ENCODE measurements around the gene TRABD2B. TPM values are rescaled to one million over a fixed set of nuclear protein-coding genes. Genes with fewer than 3 reads are reported as not detected.

Gene TRABD2B
- total and polyA plus RNA-seq, 12 donors = 0.33 to 3.3 (median 0.83) TPM

DNA sequence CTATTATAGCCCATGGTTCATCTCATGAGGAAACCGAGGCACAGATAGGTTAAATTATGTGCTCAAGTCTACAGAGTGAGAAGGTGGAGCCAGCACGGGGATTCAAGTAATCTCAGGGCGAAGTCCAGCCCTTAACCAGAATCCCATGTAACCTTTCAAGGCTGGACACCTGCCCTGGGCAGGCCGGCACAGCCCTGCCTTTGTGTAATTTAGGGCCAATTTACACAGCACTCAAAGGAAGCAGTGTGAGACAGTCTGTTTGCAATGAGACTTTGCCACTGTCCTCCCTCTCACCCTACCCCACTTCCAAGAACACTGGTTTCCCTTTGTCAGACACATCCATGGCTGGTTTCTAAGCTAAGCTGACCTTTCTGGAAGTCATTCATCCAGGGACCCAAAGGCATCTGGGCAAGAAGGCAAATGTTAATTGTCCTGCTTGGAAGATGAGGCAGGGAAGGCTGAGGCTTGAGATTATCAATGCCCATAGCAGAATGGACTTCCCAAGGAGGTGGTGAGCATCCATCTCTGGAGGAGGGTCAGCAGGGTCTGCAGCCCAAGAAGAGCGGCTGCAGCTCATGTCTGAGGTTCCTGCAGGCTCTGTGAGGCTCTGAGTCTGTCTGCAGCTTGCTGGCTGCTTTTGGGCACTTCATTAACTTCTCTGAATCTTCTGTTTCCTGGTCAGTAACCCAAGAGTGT, 159.2 kb downstream of the TRABD2B start:
- Histone ChIP-seq H3K36me3 (replicated peaks in 1 of 2) (no peaks in the 10 kb centered on the region), H3K27ac (no peak overlapping the region), H3K9me3 (replicated peaks in 1 of 3) (peaks cover 0 to 12% (median 0%) of the 10 kb centered on the region in 3 donors), H3K27me3 (no peaks in the 10 kb centered on the region), H3K4me3 (no peak overlapping the region), H3K4me1 (replicated peaks in 1 of 2) (no peaks in the 10 kb centered on the region)
- intact Hi-C loops (cut with DNase I) = no loop called here
- TF ChIP-seq POLR2A (IDR thresholded peaks at IDR 0.05) = no peak
- no peak for DNase-seq
- 79 to 96% (median 89%) methylated on average over 5 of the region's 5 CpGs for WGBS, 4 donors

DNA sequence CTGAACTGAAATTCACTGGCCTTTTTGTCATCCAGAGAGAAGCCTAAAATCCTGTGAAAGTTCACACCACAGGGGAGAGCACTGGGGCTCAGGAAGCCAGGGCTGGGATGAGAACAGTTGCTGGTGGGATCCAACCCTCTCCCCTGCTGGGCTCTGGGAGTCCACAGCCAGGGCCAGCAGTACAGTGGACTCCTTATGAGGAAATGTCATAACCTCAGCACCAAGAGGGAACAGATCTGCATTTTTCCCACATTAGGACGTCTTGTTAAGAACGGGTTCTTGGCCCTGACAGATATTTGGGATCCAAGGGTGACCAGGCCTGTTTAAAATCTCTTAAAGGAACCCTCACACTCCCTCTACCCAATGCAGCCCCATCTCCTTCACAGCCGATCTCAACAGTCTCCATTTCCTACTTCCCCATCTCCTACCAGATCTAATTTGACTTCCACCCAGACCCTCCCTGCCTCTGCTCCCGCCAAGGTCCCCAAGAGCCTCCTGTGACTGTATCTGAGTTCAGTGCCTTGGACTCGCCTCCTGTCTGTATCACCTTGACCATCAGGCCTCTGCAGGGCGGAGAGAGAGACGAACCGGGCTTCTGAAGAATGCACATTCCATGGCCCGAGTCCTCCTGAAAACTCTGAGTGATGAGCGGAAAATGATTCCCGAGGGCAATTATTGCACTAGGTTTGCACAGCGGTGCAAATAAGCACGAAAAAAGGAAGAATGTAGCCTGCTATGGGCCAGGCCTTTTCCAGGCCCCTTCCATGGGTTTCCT, 159.9 kb downstream of the TRABD2B start:
- peaks cover 0 to 12% (median 0%) of the 10 kb centered on the region in 3 donors for H3K9me3 ChIP-seq (replicated peaks in 1 of 3)
- intact Hi-C loops (cut with DNase I) = no loop called here
- no peaks in the 10 kb centered on the region for H3K27me3 ChIP-seq
- DNase-seq = no peak
- H3K4me3 ChIP-seq = no peak overlapping the region
- 81 to 86% (median 83%) methylated on average over 13 of the region's 13 CpGs for WGBS, 4 donors
- TF ChIP-seq, protein P1, sequence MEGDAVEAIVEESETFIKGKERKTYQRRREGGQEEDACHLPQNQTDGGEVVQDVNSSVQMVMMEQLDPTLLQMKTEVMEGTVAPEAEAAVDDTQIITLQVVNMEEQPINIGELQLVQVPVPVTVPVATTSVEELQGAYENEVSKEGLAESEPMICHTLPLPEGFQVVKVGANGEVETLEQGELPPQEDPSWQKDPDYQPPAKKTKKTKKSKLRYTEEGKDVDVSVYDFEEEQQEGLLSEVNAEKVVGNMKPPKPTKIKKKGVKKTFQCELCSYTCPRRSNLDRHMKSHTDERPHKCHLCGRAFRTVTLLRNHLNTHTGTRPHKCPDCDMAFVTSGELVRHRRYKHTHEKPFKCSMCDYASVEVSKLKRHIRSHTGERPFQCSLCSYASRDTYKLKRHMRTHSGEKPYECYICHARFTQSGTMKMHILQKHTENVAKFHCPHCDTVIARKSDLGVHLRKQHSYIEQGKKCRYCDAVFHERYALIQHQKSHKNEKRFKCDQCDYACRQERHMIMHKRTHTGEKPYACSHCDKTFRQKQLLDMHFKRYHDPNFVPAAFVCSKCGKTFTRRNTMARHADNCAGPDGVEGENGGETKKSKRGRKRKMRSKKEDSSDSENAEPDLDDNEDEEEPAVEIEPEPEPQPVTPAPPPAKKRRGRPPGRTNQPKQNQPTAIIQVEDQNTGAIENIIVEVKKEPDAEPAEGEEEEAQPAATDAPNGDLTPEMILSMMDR (IDR thresholded peaks at IDR 0.05) = no peak
- TF ChIP-seq POLR2A (IDR thresholded peaks at IDR 0.05) = no peak
- no peak overlapping the region for H3K27ac ChIP-seq
- no peaks in the 10 kb centered on the region for H3K4me1 ChIP-seq (replicated peaks in 1 of 2)
- H3K36me3 ChIP-seq (replicated peaks in 1 of 2) = no peaks in the 10 kb centered on the region

DNA sequence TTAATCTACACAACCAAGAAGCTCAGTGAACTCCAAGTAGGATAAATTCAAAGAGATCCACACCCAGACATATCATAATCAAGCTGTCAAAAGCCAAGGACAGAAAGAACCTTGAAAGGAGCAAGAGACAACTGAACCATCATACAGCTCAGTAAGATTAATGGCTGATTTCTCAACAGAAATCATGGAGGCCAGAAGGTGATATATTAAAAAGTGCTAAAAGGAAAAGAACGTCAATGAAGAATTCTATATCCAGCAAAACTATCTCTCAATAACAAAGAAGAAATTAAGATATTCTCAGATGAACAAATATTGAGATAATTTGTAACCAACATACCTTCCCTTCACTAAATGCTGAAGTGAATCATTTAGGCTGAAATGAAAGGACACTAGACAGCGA, 161.8 kb downstream of the TRABD2B start:
- 46 to 83% (median 73%) methylated on average over 2 of the region's 2 CpGs for WGBS, 4 donors
- intact Hi-C loops (cut with DNase I) = no loop called here

DNA sequence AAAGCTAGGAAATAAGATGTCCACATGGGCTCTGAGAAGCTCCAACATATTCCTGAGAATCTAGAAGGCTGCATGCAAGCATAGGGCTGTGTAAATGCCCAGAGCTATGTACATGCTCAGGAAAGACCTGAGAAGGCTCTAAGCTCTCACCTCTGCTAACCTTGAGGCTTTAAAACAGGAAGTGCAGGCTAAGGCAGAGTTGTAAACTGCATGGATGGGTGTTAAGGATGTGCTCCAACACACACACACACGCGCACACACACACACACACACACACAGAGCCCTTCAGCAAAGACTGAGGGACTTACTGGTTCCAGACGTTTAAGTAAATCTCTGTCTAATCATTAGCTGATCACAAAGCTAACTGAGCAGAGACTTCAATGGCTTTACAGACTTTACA, 162.9 kb downstream of the TRABD2B start:
- Histone ChIP-seq H3K36me3 (replicated peaks in 1 of 2) (no peaks in the 10 kb centered on the region), H3K27me3 (no peaks in the 10 kb centered on the region), H3K4me1 (replicated peaks in 1 of 2) (no peaks in the 10 kb centered on the region), H3K9me3 (replicated peaks in 1 of 3) (peaks cover 0 to 12% (median 0%) of the 10 kb centered on the region in 3 donors), H3K27ac (no peak overlapping the region), H3K4me3 (no peak overlapping the region)
- intact Hi-C loops (cut with DNase I) = no loop called here
- no peak for TF ChIP-seq POLR2A (IDR thresholded peaks at IDR 0.05)
- TF ChIP-seq, protein P1 (IDR thresholded peaks at IDR 0.05) = no peak
- DNase-seq = no peak
- WGBS, 4 donors = 40 to 69% (median 56%) methylated on average over 3 of the region's 3 CpGs

More for the DNA sequence above, 161.8 kb downstream of the TRABD2B start:
- TF ChIP-seq POLR2A (IDR thresholded peaks at IDR 0.05) = no peak
- TF ChIP-seq, protein P1 (IDR thresholded peaks at IDR 0.05) = no peak
- H3K27me3 ChIP-seq = no peaks in the 10 kb centered on the region
- no peak for DNase-seq
- no peaks in the 10 kb centered on the region for H3K4me1 ChIP-seq (replicated peaks in 1 of 2)
- H3K36me3 ChIP-seq (replicated peaks in 1 of 2) = no peaks in the 10 kb centered on the region
- peaks cover 0 to 12% (median 0%) of the 10 kb centered on the region in 3 donors for H3K9me3 ChIP-seq (replicated peaks in 1 of 3)
- H3K27ac ChIP-seq = no peak overlapping the region
- H3K4me3 ChIP-seq = no peak overlapping the region
